GM19395 (cell line): ENCODE data around the gene CMSS1.

Experiments used
- ATAC-seq: cut with Tn5 transposase; IDR thresholded peaks from one replicate; pipeline ENCODE4 v1.9.1; 2021; ENCODE audit warnings: mild to moderate bottlenecking, moderate library complexity; ENCODE audit not compliant: unreplicated experiment

CMSS1 gene

DNA sequence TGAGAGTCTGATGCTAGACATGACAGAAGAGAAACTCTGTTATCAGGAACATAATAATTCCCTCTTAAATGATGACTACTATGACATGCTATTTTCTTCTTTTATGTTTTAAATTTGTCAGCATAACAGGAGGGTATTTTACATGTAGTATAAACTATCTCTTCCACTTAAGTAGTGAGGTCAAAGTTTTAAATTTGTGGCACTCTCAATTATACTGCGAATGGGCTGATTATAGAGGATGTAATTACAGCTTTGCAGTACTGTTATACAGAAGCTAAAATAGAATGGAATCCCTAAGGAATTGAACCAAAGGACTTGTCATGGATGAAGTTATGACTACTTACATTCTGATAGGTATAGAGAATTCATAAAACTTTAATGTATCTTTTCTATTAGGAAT, 34.3 kb downstream of the CMSS1 start:
- ATAC-seq: no peak

DNA sequence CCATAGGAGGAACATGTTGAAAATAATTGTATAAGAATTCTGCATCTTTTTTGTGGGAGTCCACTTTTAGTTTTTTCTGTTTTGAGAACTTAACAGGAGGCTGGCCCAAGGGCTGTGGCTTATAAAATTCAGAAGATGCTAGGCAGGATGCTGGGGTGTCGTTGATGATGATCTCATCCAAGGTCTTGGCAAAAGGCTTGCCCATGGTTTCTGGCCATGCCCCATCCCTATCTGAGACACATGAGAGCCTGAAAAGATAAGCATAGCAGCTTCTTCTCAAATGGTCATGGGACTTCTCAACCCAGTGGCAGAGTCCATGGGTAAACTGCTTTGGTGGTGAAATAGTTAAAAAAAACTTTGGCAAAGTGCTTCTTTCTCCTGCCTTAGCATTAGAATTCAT, 35.2 kb downstream of the CMSS1 start:
- no peak for ATAC-seq

DNA sequence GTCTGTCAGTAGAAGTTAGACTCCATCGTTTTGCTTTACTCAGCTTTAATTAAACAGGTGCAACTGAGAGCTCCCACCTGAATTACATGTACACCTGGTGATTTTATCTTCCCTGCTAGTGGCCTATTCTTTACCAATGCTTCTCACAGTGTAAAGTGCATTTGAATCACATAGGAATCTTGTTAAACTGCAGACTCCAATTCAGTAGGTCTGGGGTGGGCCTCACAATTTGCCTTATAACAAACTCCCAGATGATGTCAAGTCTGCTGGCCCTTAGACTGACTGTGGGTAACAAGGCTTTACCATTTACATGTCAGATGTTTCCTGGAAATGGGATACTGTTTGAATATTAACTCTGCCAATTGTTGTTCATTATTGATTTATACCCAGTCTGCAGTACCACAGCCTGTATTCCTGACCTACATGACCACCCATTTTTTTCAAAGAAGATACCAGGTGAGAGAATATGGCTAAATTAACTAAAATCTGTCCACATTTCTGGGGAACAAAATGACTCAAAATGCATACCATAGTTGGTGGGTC, 37.2 kb downstream of the CMSS1 start:
- ATAC-seq: no peak

DNA sequence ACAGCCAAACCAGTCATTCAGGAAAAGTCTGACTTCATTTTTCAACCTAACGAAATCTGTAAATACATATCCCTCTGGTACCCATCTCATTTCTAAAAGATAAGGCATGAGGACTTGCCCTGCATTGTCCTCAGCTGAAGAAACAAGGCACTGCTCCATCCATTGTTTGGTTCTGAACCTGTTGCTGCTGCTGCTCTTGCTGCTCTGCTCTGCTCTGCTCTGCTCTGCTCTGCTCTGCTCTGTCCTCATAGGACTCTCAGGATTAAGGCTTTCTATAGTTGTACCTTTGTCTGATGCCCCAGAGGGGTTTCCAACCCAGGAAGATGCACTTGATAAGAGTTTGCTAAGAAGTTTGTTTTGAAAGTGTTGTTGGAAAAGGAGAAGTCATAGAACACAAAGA, 38.2 kb downstream of the CMSS1 start:
- no peak for ATAC-seq

DNA sequence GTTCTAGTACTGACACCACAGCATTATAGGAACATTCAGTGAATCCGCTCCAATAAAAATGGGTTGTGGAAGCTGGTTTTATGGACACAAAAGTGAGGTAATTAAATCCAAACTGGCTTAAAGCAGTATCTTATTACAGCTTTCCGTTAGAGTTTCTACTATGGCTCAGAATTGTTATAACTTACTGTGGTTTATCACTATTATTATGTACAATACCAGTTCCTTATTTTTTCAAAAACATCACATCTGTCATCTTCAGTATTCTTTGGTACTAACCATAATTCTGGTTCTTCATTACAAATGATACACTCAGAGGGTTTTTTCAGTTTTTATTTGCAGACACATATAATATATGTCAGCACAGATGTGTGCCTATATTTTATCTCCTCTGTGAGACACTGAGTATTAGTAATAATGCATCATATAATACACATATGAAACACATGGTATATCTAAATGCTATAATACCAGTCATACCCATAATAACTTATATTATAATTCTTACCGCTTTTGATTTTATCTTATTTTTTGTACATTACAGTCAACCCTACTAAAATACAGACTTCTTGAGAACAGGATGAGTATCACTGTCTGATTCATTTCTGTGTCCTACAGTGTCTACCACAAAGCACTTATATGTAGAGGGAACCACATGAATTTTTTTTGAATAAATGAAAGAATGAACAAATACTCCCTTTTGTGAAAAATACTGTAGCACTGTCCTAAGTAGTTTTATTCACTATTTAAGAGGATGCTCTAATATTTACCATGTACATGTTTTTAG, 39.0 kb downstream of the CMSS1 start:
- no peak for ATAC-seq

DNA sequence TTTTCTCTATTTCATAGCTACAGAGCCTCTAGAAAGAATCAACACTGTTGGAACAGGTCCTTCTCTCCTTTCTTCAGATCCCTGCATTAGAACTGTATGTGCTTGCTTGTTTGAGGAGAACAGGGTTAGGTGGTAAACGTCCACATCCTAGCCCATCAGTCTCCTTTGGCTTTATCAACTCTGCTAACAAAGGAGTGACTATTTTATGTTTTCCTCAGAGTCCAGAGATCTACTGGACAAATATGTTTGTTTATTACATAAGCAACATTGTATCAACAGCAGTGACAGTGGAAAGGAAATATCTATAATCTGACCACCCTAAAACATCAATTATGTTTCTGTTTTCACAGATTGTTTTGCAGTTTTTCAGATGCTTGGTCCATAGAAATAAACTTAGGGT, 39.6 kb downstream of the CMSS1 start:
- no peak for ATAC-seq

DNA sequence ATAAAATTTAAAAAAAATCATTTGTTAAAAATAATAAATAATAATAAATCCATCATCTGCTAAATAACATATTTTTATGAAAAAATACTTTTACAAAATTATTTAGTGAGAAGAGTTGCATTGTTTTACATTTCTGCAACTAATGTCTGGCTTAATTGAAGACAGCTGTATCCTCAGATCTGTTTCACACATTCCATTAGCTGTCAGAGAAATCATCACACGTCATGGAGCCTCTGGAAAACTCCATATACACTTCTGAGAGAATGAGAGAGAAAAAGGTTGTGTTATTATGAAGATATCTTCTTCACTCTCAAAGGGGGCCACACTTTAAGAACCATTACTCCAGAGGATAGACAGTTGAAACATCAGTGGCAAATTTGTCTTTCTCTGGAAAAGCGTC, 40.8 kb downstream of the CMSS1 start:
- no peak for ATAC-seq

DNA sequence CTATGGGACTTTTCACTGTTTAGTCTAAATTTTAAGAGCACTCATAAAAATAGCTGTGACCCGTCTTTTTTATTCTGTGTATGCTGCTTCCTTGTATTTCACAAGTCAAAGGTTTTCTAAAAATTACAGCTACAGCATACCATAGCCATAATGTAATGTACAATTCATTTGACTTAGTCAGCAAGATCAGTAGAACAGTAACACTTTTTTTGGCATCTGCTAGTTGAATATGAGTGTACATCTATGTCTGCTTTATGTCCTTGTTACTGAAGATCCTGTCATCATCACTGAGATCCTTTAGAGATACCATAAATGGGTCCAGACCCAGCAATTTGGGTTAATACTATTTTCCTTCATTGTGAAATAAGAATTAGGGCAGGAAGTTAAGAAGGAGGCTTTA, 42.2 kb downstream of the CMSS1 start:
- no peak for ATAC-seq

DNA sequence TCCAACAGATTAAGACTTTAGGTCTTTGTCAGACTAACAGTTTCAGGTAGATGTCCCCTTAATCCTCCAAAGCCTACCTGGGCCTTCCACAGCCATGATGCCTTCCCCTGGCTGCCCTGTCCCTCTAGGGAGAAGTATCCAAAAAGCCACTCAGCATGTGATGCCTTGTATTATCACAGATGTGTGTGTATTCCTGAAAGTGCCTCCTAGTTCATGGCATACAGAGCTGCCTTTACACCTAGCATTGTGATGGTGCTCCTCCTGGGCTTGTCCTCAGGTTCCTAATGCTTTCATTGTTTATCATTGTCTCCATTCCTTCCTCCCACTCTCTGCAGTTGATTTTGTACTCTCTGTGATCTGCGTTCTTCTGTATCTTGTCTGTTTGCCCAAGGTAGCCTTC, 43.6 kb downstream of the CMSS1 start:
- no peak for ATAC-seq

DNA sequence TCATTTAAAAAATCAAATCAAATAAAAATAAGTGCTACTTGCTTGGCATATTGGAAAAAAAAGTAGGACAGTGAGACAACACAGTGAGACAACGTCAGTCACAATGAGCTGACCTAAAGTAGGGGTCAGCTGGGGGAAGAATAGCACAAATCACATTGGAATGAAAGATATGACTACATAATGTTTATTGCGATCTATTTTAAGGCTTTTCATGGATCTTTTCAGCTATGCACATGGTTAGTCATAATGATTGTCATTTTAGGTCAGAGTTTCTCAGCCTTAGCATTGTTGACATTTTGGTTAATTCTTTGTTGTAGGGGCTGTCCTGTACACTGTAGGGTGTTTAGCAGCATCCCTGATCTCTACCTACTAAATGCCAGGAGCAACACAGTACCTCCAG, 44.5 kb downstream of the CMSS1 start:
- no peak for ATAC-seq

DNA sequence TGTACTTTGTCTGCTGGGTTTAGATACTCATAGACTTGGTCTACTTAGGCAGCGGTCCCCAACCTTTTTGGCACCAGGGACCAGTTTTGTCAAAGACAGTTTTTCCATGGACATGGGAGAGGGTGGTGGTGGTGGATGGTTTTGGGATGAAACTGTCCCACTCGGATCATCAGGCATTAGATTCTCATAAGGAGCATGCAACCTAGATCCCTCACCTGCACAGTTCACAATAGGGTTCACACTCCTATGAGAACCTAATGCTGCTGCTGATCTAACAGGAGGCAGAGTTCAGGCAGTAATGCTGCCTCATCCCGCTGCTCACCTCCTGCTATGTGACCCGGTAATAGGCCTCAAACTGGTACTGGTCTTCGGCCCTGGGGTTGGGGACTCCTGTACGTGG, 45.3 kb downstream of the CMSS1 start:
- ATAC-seq: no peak

DNA sequence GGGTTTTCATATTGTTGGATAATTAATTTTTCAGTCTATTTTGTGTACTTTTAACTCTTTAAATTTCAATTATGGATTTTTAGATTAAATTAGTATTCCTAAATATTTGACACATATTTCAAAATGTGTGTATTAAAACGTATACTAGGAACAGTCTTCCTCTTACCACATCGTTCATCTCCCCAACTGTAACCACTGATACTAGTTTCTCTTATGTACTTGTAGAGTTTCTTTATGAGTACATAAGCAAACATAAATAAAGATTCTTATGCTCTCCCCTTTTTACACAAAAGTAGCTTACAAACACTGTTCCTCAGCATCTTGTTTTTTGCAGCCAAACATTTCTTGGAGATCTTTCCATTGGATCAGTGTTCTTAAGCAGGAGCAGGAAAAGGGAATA, 45.9 kb downstream of the CMSS1 start:
- peak; percentile 67 for ATAC-seq

DNA sequence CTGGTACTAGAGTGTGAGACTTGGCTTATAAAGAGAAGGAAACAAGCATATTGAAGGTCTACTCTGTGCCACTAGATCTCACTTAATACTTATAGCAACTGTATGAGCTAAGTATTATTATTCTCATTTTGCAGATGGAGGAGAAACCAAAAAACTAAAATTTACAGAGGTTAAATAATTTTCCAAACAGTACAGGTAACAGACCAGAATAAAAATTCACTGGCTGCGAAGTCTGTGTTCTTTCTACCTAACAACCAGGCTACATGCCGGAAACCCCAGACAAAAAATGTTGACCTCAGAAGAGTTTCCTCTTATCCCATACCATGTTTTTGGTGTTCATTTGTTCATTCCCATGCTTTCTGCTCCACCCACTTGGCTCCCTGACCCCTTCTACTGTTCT, 46.6 kb downstream of the CMSS1 start:
- no peak for ATAC-seq

DNA sequence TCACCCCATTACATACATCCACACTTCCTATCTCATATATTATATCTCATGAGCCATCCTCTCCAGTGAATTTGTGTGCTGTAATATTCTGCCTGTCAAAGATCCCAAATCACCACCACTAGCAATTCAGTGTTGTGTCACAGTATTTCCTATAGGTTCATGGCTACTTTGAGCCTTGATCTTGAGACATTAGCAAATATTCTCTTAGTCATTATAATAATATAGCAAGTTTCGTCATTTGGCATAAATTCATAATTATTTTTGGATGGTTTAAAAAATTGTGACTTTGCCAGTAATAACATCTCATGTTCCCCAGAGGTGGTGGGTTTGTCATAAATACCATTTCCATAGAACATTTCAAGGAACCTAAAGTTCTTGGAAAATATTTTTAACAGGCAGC, 47.7 kb downstream of the CMSS1 start:
- ATAC-seq: no peak

DNA sequence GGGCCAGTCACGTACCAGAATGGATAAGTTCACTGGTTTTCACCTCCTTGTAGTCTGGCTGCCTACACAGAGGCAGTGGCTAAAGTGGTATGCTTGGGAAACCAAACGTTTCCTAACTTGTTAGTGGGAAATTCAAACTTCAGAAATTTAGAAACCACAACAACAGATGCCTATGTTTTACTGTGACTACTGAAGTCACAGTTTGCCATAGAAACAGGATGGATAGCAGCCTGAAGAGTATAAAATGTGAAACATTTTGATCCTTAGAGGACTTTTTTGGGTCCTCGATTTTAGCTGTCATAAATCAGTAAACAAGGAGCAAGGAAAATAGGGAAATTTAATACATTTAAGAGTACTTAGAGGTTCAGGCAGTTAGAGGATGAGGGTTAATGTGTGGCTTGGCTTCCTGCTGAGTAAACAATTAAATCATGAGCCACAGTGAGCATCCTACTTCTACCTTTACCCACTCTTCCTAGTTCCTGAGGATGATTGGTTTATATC, 48.6 kb downstream of the CMSS1 start:
- no peak for ATAC-seq

DNA sequence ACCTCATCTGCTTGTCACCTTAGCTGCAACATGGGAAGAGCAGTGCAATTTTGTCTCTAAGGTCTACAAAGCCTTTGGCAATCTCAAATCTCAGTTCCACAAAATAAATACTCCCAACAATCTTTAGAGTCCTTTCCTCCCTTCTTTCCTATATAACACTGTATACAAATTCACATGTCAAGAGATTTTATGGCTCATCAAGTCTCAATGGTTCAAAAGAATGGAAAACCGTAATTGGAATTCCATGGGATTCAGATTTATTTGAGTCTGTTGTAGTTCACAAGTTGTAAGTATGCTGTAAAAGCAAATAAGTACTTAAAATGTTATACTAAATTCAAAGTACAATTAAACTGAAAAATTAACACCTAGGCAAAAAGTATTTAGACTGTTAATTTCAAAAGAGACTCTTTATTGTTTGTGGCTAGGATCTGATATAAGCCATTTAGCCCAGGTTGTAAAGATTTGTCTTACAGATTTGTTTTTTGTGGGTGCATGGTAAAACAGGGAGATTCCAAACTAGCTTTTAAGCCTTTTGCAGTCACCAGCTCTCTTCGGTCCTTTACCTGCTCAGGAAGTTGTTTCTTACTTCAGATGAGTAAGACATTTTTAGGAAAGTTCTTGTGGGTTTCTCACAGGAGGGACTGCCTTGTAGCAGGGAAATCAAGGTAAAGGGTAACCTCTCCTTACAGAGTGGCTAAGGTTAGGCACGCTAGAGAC, 50.1 kb downstream of the CMSS1 start:
- no peak for ATAC-seq

DNA sequence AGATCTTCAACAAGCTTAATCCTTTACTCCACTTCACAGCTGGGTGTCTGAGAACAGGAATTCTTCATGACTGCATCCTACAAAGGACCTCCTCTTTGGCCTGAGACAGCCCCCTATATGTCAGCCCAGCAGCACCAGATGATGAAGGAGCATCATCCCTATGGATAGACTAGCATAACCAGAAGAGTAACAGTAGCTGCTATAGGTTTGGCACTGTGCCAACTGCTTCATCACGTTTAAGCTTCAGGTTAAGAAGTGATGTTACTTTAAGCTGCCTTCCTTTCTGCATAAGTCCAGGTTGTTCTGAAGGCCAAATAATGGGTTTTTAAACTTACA, 50.6 kb downstream of the CMSS1 start:
- no peak for ATAC-seq

DNA sequence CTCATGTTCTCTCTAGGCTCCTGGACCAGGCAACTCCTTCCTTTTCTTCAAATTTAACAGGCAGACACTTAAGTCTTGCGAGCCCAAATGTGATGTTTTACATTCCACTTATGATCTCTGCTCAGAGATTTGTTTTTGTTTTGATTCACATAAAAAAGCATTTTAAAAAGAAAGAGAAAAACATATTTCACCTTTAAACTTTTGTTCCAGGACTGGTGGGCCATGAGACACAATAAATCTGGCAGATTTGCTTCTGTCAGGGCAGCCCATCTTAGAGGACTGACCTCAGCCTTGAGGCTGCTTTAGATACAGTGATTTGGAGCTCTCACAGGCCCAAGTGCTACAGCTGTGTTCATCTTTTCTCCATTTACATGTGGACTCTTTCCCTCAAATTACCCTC, 52.0 kb downstream of the CMSS1 start:
- ATAC-seq: no peak

DNA sequence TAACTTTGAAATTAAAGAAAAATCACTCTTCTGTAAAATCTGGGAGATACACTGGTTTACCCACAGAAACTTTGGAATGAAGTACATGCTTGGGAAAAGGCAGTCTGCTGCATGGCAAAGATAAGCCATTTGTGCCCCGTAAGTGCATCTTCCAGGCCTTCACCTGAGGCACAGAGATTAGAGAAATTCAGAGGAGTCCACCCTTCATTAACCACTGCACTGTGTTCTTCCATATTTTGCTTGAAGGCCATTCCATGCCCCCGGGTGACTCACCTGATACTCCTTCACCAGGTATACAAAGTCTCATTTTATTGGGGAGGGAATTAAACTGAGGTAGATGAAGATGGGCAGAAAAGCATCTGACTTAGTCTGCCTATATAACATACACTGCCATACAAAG, 53.0 kb downstream of the CMSS1 start:
- no peak for ATAC-seq

DNA sequence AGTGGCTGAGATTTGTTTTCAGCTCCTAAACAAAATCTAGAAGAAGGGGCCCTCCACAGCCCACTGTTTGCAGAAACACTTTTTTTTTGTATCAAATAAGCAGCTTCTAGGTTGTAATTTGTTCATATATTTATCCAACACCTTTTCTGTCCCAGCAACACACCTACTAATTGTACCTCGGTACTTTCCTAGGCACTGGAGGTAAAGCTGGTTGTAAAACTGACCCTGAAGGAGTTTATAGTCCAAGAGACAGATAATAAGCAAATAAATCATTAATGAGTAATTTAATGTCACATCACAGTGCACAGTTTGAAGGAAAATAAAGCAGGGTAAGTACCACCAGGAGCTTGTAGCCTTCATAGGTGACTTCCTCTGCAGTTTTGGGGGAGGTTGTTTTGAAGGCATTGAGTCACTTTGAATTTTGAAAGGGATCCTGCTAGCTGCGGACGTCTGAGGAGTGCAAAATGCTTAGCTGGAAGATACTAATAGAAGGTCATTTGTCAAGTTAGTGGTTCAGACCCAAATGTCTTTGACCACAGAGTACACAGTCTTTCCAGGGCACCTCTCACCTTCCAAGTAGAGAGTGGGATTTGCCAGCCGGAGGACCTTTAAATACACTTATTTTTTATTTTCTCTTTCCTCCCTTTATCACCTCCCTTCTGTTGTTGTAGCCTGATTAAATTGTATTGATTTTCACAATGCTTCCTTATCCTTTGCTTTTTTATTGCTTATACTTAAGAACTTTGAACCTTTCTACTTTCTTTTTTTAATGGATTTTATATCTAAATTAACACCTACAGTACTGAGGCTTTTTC, 53.8 kb downstream of the CMSS1 start:
- ATAC-seq: no peak

DNA sequence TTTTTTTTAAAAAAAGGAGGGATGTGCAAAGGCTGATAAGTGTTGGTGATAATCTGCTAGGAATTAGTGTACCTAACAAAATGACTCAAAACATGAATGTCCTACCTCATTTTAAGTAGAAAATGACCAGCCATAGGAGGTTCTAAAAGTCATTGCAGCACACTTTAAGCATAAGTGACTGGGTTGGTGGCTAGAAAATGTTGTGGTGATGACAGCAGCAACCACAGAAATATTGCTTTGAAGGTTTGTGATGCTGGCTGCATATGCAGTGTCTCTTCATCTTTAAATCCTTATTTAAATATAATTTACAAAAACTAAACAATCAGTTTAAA, 55.2 kb downstream of the CMSS1 start:
- peak; percentile 54 for ATAC-seq
